ENCODE results near the gene RASSF8. TPM values are rescaled to one million over a fixed set of nuclear protein-coding genes. Genes with fewer than 3 reads are reported as not detected.

RASSF8 gene
- total RNA-seq, 1 donor from 2014 or later, result 33.7 TPM

- Histone ChIP-seq H3K9me3 (replicated peaks) (no peaks in the 10 kb centered on the region), H3K4me3 (no peak overlapping the region), H3K27me3 (ENCODE audit: low read depth) (no peaks in the 10 kb centered on the region), H3K27ac (replicated peaks) (no peak overlapping the region), H3K4me1 (no peaks in the 10 kb centered on the region), H3K36me3 (peaks cover 21% of the 10 kb centered on the region)
- intact Hi-C loops (cut with micrococcal nuclease), result no loop called here
- TF ChIP-seq CTCF (IDR thresholded peaks at IDR 0.05; ENCODE audit: borderline replicate concordance), result no peak
- no peak for DNase-seq
Observed at GRCh38 chr12:26065451-26065850, 107.0 kb downstream of the RASSF8 start.

GRCh38 chr12:26068503-26068902, 110.0 kb downstream of the RASSF8 start:
- no peak overlapping the region for H3K27ac ChIP-seq (replicated peaks)
- DNase-seq, result no peak
- no peak overlapping the region for H3K4me3 ChIP-seq
- no peaks in the 10 kb centered on the region for H3K4me1 ChIP-seq
- H3K9me3 ChIP-seq (replicated peaks), result no peaks in the 10 kb centered on the region
- H3K36me3 ChIP-seq, result peaks cover 21% of the 10 kb centered on the region
- TF ChIP-seq CTCF (IDR thresholded peaks at IDR 0.05; ENCODE audit: borderline replicate concordance), result no peak
- H3K27me3 ChIP-seq (ENCODE audit: low read depth), result no peaks in the 10 kb centered on the region
- intact Hi-C loops (cut with micrococcal nuclease), result no loop called here

GRCh38 chr12:26069796-26070195, 111.3 kb downstream of the RASSF8 start:
- Histone ChIP-seq H3K36me3 (peaks cover 17% of the 10 kb centered on the region), H3K27me3 (ENCODE audit: low read depth) (no peaks in the 10 kb centered on the region), H3K4me1 (no peaks in the 10 kb centered on the region), H3K27ac (replicated peaks) (no peak overlapping the region), H3K9me3 (replicated peaks) (no peaks in the 10 kb centered on the region), H3K4me3 (no peak overlapping the region)
- TF ChIP-seq CTCF (IDR thresholded peaks at IDR 0.05; ENCODE audit: borderline replicate concordance), result no peak
- intact Hi-C loops (cut with micrococcal nuclease), result no loop called here
- no peak for DNase-seq

GRCh38 chr12:26077915-26078702, 119.6 kb downstream of the RASSF8 start:
- Histone ChIP-seq H3K27me3 (ENCODE audit: low read depth) (no peaks in the 10 kb centered on the region), H3K4me3 (no peak overlapping the region), H3K4me1 (no peaks in the 10 kb centered on the region), H3K27ac (replicated peaks) (no peak overlapping the region), H3K9me3 (replicated peaks) (peaks cover 8% of the 10 kb centered on the region), H3K36me3 (no peaks in the 10 kb centered on the region)
- no peak for DNase-seq
- intact Hi-C loops (cut with micrococcal nuclease), result no loop called here
- no peak for TF ChIP-seq CTCF (IDR thresholded peaks at IDR 0.05; ENCODE audit: borderline replicate concordance)

- no peak for TF ChIP-seq CTCF (IDR thresholded peaks at IDR 0.05; ENCODE audit: borderline replicate concordance)
- intact Hi-C loops (cut with micrococcal nuclease), result no loop called here
- no peak overlapping the region for H3K27ac ChIP-seq (replicated peaks)
- no peaks in the 10 kb centered on the region for H3K4me1 ChIP-seq
- H3K36me3 ChIP-seq, result no peaks in the 10 kb centered on the region
- H3K9me3 ChIP-seq (replicated peaks), result peaks cover 11% of the 10 kb centered on the region
- no peak for DNase-seq
- no peaks in the 10 kb centered on the region for H3K27me3 ChIP-seq (ENCODE audit: low read depth)
- no peak overlapping the region for H3K4me3 ChIP-seq
Observed at GRCh38 chr12:26080911-26081310, 122.4 kb downstream of the RASSF8 start.

Measured in left ventricle myocardium inferior (tissue), 1 donor.